ENCODE data around the gene PAFAH1B2.
"Not testable (repeated sequence)": the region's sequence is repeated elsewhere in the genome, so short reads cannot be mapped to it uniquely, and the experiment has no call there.

Gene PAFAH1B2

GRCh38 chr11:117134431-117134830, 9.7 kb upstream of the PAFAH1B2 start:
- no CpG with 5 or more reads among the region's 3 CpGs for WGBS, 2 donors (ENCODE audit: extremely low coverage in 2 of 2, insufficient read length in 2 of 2, insufficient replicate concordance in 1 of 2)
- Histone ChIP-seq H3K4ac (ENCODE audit: low read length) (no peak overlapping the region), H2AK5ac (ENCODE audit: low read depth, low read length) (no peak overlapping the region), H3K4me3 (ENCODE audit: low read length in 2 of 2) (no peak overlapping the region), H4K8ac (ENCODE audit: low read depth, low read length) (no peak overlapping the region), H3K23ac (ENCODE audit: low read depth, low read length, poor library complexity) (no peak overlapping the region), H3K14ac (ENCODE audit: low read length) (no peak overlapping the region), H3K4me2 (ENCODE audit: insufficient read depth, low read length, poor library complexity, severe bottlenecking) (no peak overlapping the region), H3K27me3 (ENCODE audit: control insufficient read depth in 3 of 3, insufficient read depth in 3 of 3, low read depth in 1 of 3, low read length in 3 of 3) (no peaks in the 10 kb centered on the region), H2BK15ac (ENCODE audit: low read length) (no peak overlapping the region), H3K4me1 (ENCODE audit: control insufficient read depth in 2 of 2, insufficient read depth in 1 of 2, low read depth in 1 of 2, low read length in 2 of 2) (peaks cover 0 to 4% of the 10 kb centered on the region in 2 donors), H4K91ac (ENCODE audit: low read depth, low read length, poor library complexity) (no peak overlapping the region), H3K9me3 (replicated peaks in 1 of 2; ENCODE audit: control insufficient read depth in 2 of 2, insufficient read depth in 1 of 2, low read depth in 1 of 2, low read length in 2 of 2) (peaks cover 0 to 2% of the 10 kb centered on the region in 2 donors), H2BK120ac (ENCODE audit: low read depth, low read length) (no peak overlapping the region), H3K27ac (replicated peaks; ENCODE audit: low read length) (no peak overlapping the region), H3K18ac (ENCODE audit: low read length) (no peak overlapping the region), H3K9ac (ENCODE audit: low read depth, low read length, poor library complexity) (no peak overlapping the region), H2BK5ac (ENCODE audit: low read length) (no peak overlapping the region), H3K79me1 (ENCODE audit: low read depth, low read length) (no peaks in the 10 kb centered on the region), H2BK12ac (ENCODE audit: low read length) (no peak overlapping the region), H2AFZ (ENCODE audit: low read length) (no peak overlapping the region), H3K36me3 (replicated peaks in 1 of 2; ENCODE audit: control insufficient read depth in 2 of 2, insufficient read depth in 2 of 2, low read length in 2 of 2) (no peaks in the 10 kb centered on the region)
- no peak for DNase-seq (ENCODE audit: low spot score)

- DNase-seq (ENCODE audit: low spot score); H3K4me1 ChIP-seq (ENCODE audit: control insufficient read depth in 2 of 2, insufficient read depth in 1 of 2, low read depth in 1 of 2, low read length in 2 of 2); H3K14ac ChIP-seq (ENCODE audit: low read length); H3K23ac ChIP-seq (ENCODE audit: low read depth, low read length, poor library complexity); H3K27me3 ChIP-seq (ENCODE audit: control insufficient read depth in 3 of 3, insufficient read depth in 3 of 3, low read depth in 1 of 3, low read length in 3 of 3); H3K4me2 ChIP-seq (ENCODE audit: insufficient read depth, low read length, poor library complexity, severe bottlenecking); H2AFZ ChIP-seq (ENCODE audit: low read length); H3K4ac ChIP-seq (ENCODE audit: low read length); H2BK120ac ChIP-seq (ENCODE audit: low read depth, low read length); H4K91ac ChIP-seq (ENCODE audit: low read depth, low read length, poor library complexity); H2BK15ac ChIP-seq (ENCODE audit: low read length); H2BK5ac ChIP-seq (ENCODE audit: low read length); H3K36me3 ChIP-seq (replicated peaks in 1 of 2; ENCODE audit: control insufficient read depth in 2 of 2, insufficient read depth in 2 of 2, low read length in 2 of 2); H3K9me3 ChIP-seq (replicated peaks in 1 of 2; ENCODE audit: control insufficient read depth in 2 of 2, insufficient read depth in 1 of 2, low read depth in 1 of 2, low read length in 2 of 2); H2AK5ac ChIP-seq (ENCODE audit: low read depth, low read length); H3K27ac ChIP-seq (replicated peaks; ENCODE audit: low read length); H3K18ac ChIP-seq (ENCODE audit: low read length); H2BK12ac ChIP-seq (ENCODE audit: low read length); H3K79me1 ChIP-seq (ENCODE audit: low read depth, low read length); H3K4me3 ChIP-seq (ENCODE audit: low read length in 2 of 2); H3K9ac ChIP-seq (ENCODE audit: low read depth, low read length, poor library complexity); H4K8ac ChIP-seq (ENCODE audit: low read depth, low read length): not testable (repeated sequence)
- WGBS, 2 donors (ENCODE audit: extremely low coverage in 2 of 2, insufficient read length in 2 of 2, insufficient replicate concordance in 1 of 2): no CpG with 5 or more reads among the region's 4 CpGs
These were observed 9.1 kb upstream of the PAFAH1B2 start for GRCh38 chr11:117134979-117135378.

- H2BK120ac ChIP-seq (ENCODE audit: low read depth, low read length); H2AFZ ChIP-seq (ENCODE audit: low read length); H3K4ac ChIP-seq (ENCODE audit: low read length); H3K79me1 ChIP-seq (ENCODE audit: low read depth, low read length); H4K91ac ChIP-seq (ENCODE audit: low read depth, low read length, poor library complexity); DNase-seq (ENCODE audit: low spot score); H3K27me3 ChIP-seq (ENCODE audit: control insufficient read depth in 3 of 3, insufficient read depth in 3 of 3, low read depth in 1 of 3, low read length in 3 of 3); H2BK5ac ChIP-seq (ENCODE audit: low read length); H4K8ac ChIP-seq (ENCODE audit: low read depth, low read length); H3K27ac ChIP-seq (replicated peaks; ENCODE audit: low read length); H3K4me1 ChIP-seq (ENCODE audit: control insufficient read depth in 2 of 2, insufficient read depth in 1 of 2, low read depth in 1 of 2, low read length in 2 of 2); H3K18ac ChIP-seq (ENCODE audit: low read length); H3K14ac ChIP-seq (ENCODE audit: low read length); H2BK12ac ChIP-seq (ENCODE audit: low read length); H3K23ac ChIP-seq (ENCODE audit: low read depth, low read length, poor library complexity); H2BK15ac ChIP-seq (ENCODE audit: low read length); H3K9me3 ChIP-seq (replicated peaks in 1 of 2; ENCODE audit: control insufficient read depth in 2 of 2, insufficient read depth in 1 of 2, low read depth in 1 of 2, low read length in 2 of 2); H2AK5ac ChIP-seq (ENCODE audit: low read depth, low read length); H3K4me2 ChIP-seq (ENCODE audit: insufficient read depth, low read length, poor library complexity, severe bottlenecking); H3K9ac ChIP-seq (ENCODE audit: low read depth, low read length, poor library complexity); H3K4me3 ChIP-seq (ENCODE audit: low read length in 2 of 2); H3K36me3 ChIP-seq (replicated peaks in 1 of 2; ENCODE audit: control insufficient read depth in 2 of 2, insufficient read depth in 2 of 2, low read length in 2 of 2): not testable (repeated sequence)
- no CpG with 5 or more reads among the region's 15 CpGs for WGBS, 2 donors (ENCODE audit: extremely low coverage in 2 of 2, insufficient read length in 2 of 2, insufficient replicate concordance in 1 of 2)
These were observed 6.6 kb upstream of the PAFAH1B2 start for GRCh38 chr11:117137223-117138086.

GRCh38 chr11:117143390-117143789, 697 bp upstream of the PAFAH1B2 start:
- Histone ChIP-seq H2BK120ac (ENCODE audit: low read depth, low read length) (no peak overlapping the region), H3K18ac (ENCODE audit: low read length) (no peak overlapping the region), H3K27ac (replicated peaks; ENCODE audit: low read length) (no peak overlapping the region), H4K91ac (ENCODE audit: low read depth, low read length, poor library complexity) (no peak overlapping the region), H3K27me3 (ENCODE audit: control insufficient read depth in 3 of 3, insufficient read depth in 3 of 3, low read depth in 1 of 3, low read length in 3 of 3) (no peaks in the 10 kb centered on the region), H3K9ac (ENCODE audit: low read depth, low read length, poor library complexity) (no peak overlapping the region), H2AFZ (ENCODE audit: low read length) (peak overlapping the region; percentile 95), H3K4ac (ENCODE audit: low read length) (no peak overlapping the region), H3K4me2 (ENCODE audit: insufficient read depth, low read length, poor library complexity, severe bottlenecking) (peak overlapping the region; percentile 72), H3K14ac (ENCODE audit: low read length) (no peak overlapping the region), H3K79me1 (ENCODE audit: low read depth, low read length) (peaks cover 3% of the 10 kb centered on the region), H3K36me3 (replicated peaks in 1 of 2; ENCODE audit: control insufficient read depth in 2 of 2, insufficient read depth in 2 of 2, low read length in 2 of 2) (peaks cover 7 to 26% of the 10 kb centered on the region in 2 donors), H3K23ac (ENCODE audit: low read depth, low read length, poor library complexity) (no peak overlapping the region), H3K4me3 (ENCODE audit: low read length in 2 of 2) (peak overlapping the region; percentile 73 to 86), H2BK15ac (ENCODE audit: low read length) (no peak overlapping the region), H4K8ac (ENCODE audit: low read depth, low read length) (no peak overlapping the region), H3K9me3 (replicated peaks in 1 of 2; ENCODE audit: control insufficient read depth in 2 of 2, insufficient read depth in 1 of 2, low read depth in 1 of 2, low read length in 2 of 2) (no peaks in the 10 kb centered on the region), H3K4me1 (ENCODE audit: control insufficient read depth in 2 of 2, insufficient read depth in 1 of 2, low read depth in 1 of 2, low read length in 2 of 2) (peaks cover 3 to 4% of the 10 kb centered on the region in 2 donors), H2BK5ac (ENCODE audit: low read length) (no peak overlapping the region), H2BK12ac (ENCODE audit: low read length) (no peak overlapping the region), H2AK5ac (ENCODE audit: low read depth, low read length) (no peak overlapping the region)
- peak; percentile 15 for DNase-seq (ENCODE audit: low spot score)
- WGBS, 2 donors (ENCODE audit: extremely low coverage in 2 of 2, insufficient read length in 2 of 2, insufficient replicate concordance in 1 of 2): no CpG with 5 or more reads among the region's 5 CpGs

Measured in neuronal stem cell (in vitro differentiated cells).